GM23248 (cell line): ENCODE results near the gene SERPINA6. TPM values are rescaled to one million over a fixed set of nuclear protein-coding genes. Genes with fewer than 3 reads are reported as not detected.
"Not testable (repeated sequence)": the region's sequence is repeated elsewhere in the genome, so short reads cannot be mapped to it uniquely, and the experiment has no call there.

Source experiments
- DNase-seq: peaks from one replicate; pipeline ENCODE4 v3.0.0-alpha.2; 2015
- H2AFZ ChIP-seq: fragments of 200-600 bp; sonication (generic); 2 replicates; pipeline ENCODE4 v1.6.1; 2016; ENCODE audit warnings: antibody characterized with exemption
- H3F3A ChIP-seq: fragments of 200-600 bp; sonication (generic); 2 replicates; pipeline ENCODE4 v1.6.1; 2016; ENCODE audit warnings: mild to moderate bottlenecking, antibody characterized with exemption, mixed run types; ENCODE audit not compliant: insufficient read depth
- H3K27ac ChIP-seq: fragments of 200-600 bp; sonication (generic); 2 replicates; pipeline ENCODE4 v1.5.1; 2016; ENCODE audit warnings: mild to moderate bottlenecking
- H3K27me3 ChIP-seq: fragments of 200-600 bp; sonication (generic); replicated peaks from 2 replicates; pipeline ENCODE4 v1.6.1; 2016; ENCODE audit warnings: mild to moderate bottlenecking; ENCODE audit not compliant: insufficient read depth
- H3K36me3 ChIP-seq: fragments of 200-600 bp; sonication (generic); 2 replicates; pipeline ENCODE4 v1.6.1; 2016; ENCODE audit warnings: low read depth, mild to moderate bottlenecking
- H3K4me1 ChIP-seq: fragments of 200-600 bp; sonication (generic); 2 replicates; pipeline ENCODE4 v1.6.1; 2016; ENCODE audit warnings: mild to moderate bottlenecking; ENCODE audit not compliant: insufficient read depth
- H3K4me2 ChIP-seq: fragments of 200-600 bp; sonication (generic); one replicate; pipeline ENCODE4 v1.6.1; 2016; ENCODE audit warnings: mild to moderate bottlenecking; ENCODE audit not compliant: unreplicated experiment
- H3K4me3 ChIP-seq: fragments of 200-600 bp; sonication (generic); 2 replicates; pipeline ENCODE4 v1.5.1; 2016; ENCODE audit warnings: mild to moderate bottlenecking
- H3K79me2 ChIP-seq: fragments of 200-600 bp; sonication (generic); 2 replicates; pipeline ENCODE4 v1.6.1; 2016; ENCODE audit warnings: mild to moderate bottlenecking; ENCODE audit not compliant: insufficient read depth
- H3K9ac ChIP-seq: fragments of 200-600 bp; sonication (generic); 2 replicates; pipeline ENCODE4 v1.6.1; 2016; ENCODE audit warnings: mild to moderate bottlenecking
- H3K9me2 ChIP-seq: fragments of 200-600 bp; sonication (generic); 2 replicates; pipeline ENCODE4 v1.6.1; 2016; ENCODE audit warnings: mixed run types, mild to moderate bottlenecking, moderate library complexity; ENCODE audit not compliant: insufficient read depth
- H3K9me3 ChIP-seq: fragments of 200-600 bp; sonication (generic); one replicate; pipeline ENCODE4 v1.6.1; 2017; ENCODE audit warnings: low read depth
- H4K20me1 ChIP-seq: fragments of 200-600 bp; sonication (generic); 2 replicates; pipeline ENCODE4 v1.6.0; 2016; ENCODE audit not compliant: insufficient read depth
- EZH2 ChIP-seq: fragments of 200-600 bp; sonication (generic); IDR thresholded peaks from 2 replicates; pipeline ENCODE4 v1.6.1; 2018; ENCODE audit warnings: antibody characterized with exemption, mild to moderate bottlenecking; ENCODE audit not compliant: insufficient read depth, poor library complexity, severe bottlenecking
- EZH2phosphoT487 ChIP-seq: fragments of 200-600 bp; sonication (generic); IDR thresholded peaks from 2 replicates; pipeline ENCODE4 v1.6.1; 2018; ENCODE audit warnings: antibody characterized with exemption, moderate library complexity, mild to moderate bottlenecking, low read depth; ENCODE audit not compliant: insufficient read depth
- WGBS, 2 experiments: methylation state at CpG; one replicate each; pipeline ENCODE4 v1.1.6; 2015 to 2017; ENCODE audit warnings: low lambda C conversion rate in 2 of 2, low coverage in 1 of 2; ENCODE audit errors: missing lambda C conversion rate in 2 of 2; 5-methylcytosine and 5-hydroxymethylcytosine counted together
- in situ Hi-C: fragments of 300-500 bp; cut with MboI; formaldehyde crosslinking; loops from 2 replicates; pipeline ENCODE4 v1.15.0; 2020
- polyA plus RNA-seq: library from polyadenylated mRNA; unstranded; fragments of >200 nt; fragmentation: Nextera tagmentation; extraction: Ambion mirVana; gene quantifications from 2 replicates; pipeline ENCODE4 v1.2.1, GENCODE V29; 2016
- total RNA-seq: library from RNA; depleted of rRNA; stranded (reverse); fragments of >200 nt; shearing (Covaris generic); gene quantifications from 2 replicates; pipeline ENCODE4 v1.2.3, GENCODE V29; 2014

Gene SERPINA6
- total and polyA plus RNA-seq, 2 experiments from 2014 or later = not detected

- no peaks in the 10 kb centered on the region for H3K4me1 ChIP-seq
- H3K27me3 ChIP-seq = no peaks in the 10 kb centered on the region
- no peak overlapping the region for H3K9ac ChIP-seq
- H3K9me3 ChIP-seq = no peaks in the 10 kb centered on the region
- no peaks in the 10 kb centered on the region for H3K36me3 ChIP-seq
- in situ Hi-C loops = no loop called here
- no peak overlapping the region for H3K27ac ChIP-seq
- DNase-seq = no peak
- H3F3A ChIP-seq = no peaks in the 10 kb centered on the region
- H4K20me1 ChIP-seq = no peaks in the 10 kb centered on the region
- H3K79me2 ChIP-seq = no peaks in the 10 kb centered on the region
- H3K9me2 ChIP-seq = no peaks in the 10 kb centered on the region
- TF ChIP-seq EZH2 = no peak
- TF ChIP-seq EZH2phosphoT487 = no peak
- 88 to 91% methylated on average over 5 of the region's 5 CpGs for WGBS, 2 experiments
- H2AFZ ChIP-seq = no peak overlapping the region
- no peak overlapping the region for H3K4me3 ChIP-seq
- H3K4me2 ChIP-seq = no peak overlapping the region
Measured at GRCh38 chr14:94356379-94357056, 33.4 kb upstream of the SERPINA6 start.

GRCh38 chr14:94355191-94355794, 32.2 kb upstream of the SERPINA6 start:
- 54 to 59% methylated on average over 15 of the region's 15 CpGs for WGBS, 2 experiments
- Histone ChIP-seq H4K20me1 (no peaks in the 10 kb centered on the region), H3K27me3 (no peaks in the 10 kb centered on the region), H3K9me2 (no peaks in the 10 kb centered on the region), H3K4me3 (no peak overlapping the region), H3F3A (no peaks in the 10 kb centered on the region), H2AFZ (no peak overlapping the region), H3K27ac (no peak overlapping the region), H3K4me1 (no peaks in the 10 kb centered on the region), H3K9ac (no peak overlapping the region), H3K9me3 (no peaks in the 10 kb centered on the region), H3K36me3 (no peaks in the 10 kb centered on the region), H3K79me2 (no peaks in the 10 kb centered on the region), H3K4me2 (no peak overlapping the region)
- no peak for DNase-seq
- TF ChIP-seq EZH2phosphoT487 (no peak), EZH2 (no peak)
- in situ Hi-C loops = no loop called here

- no peak overlapping the region for H3K4me2 ChIP-seq
Measured at GRCh38 chr14:94354638-94355185, 31.6 kb upstream of the SERPINA6 start.

GRCh38 chr14:94354190-94354589, 31.1 kb upstream of the SERPINA6 start:
- H3K27me3 ChIP-seq, H3K9me2 ChIP-seq, H3K36me3 ChIP-seq, H3K4me1 ChIP-seq, H3K4me3 ChIP-seq, H3K79me2 ChIP-seq, H3K4me2 ChIP-seq, H4K20me1 ChIP-seq, in situ Hi-C loops, H3K9me3 ChIP-seq, H3K27ac ChIP-seq, H3F3A ChIP-seq, H3K9ac ChIP-seq, DNase-seq, H2AFZ ChIP-seq: not testable (repeated sequence)
- 94 to 96% methylated on average over 8 of the region's 8 CpGs for WGBS, 2 experiments

More at GRCh38 chr14:94354638-94355185, 31.6 kb upstream of the SERPINA6 start:
- in situ Hi-C loops = no loop called here
- Histone ChIP-seq H3K9me2 (no peaks in the 10 kb centered on the region), H3K9ac (no peak overlapping the region), H3K4me3 (no peak overlapping the region), H3K36me3 (no peaks in the 10 kb centered on the region), H2AFZ (no peak overlapping the region), H3K9me3 (no peaks in the 10 kb centered on the region), H3K4me1 (no peaks in the 10 kb centered on the region), H3K27ac (no peak overlapping the region), H3F3A (no peaks in the 10 kb centered on the region), H4K20me1 (no peaks in the 10 kb centered on the region), H3K79me2 (no peaks in the 10 kb centered on the region), H3K27me3 (no peaks in the 10 kb centered on the region)
- WGBS, 2 experiments = 97 to 100% methylated on average over 3 of the region's 3 CpGs
- DNase-seq = no peak
- TF ChIP-seq EZH2phosphoT487 = no peak
- no peak for TF ChIP-seq EZH2
